ENCODE measurements around the gene GRIP1.
A peak's percentile ranks its signal among the peaks of the same experiment; 100 is the strongest.

Gene GRIP1

GRCh38 chr12:66688846-66689439 is 10.1 kb upstream of the GRIP1 start:
- no peaks in the 10 kb centered on the region for H3K36me3 ChIP-seq (ENCODE audit: insufficient read depth, insufficient read length, low read length)

GRCh38 chr12:66684222-66684621 is 5.3 kb upstream of the GRIP1 start:
- TF ChIP-seq ZNF274 (IDR thresholded peaks at IDR 0.05; ENCODE audit: low read depth, low read length) (no peak), YY1 (IDR thresholded peaks at IDR 0.05; ENCODE audit: insufficient read depth, insufficient read length) (no peak), SUZ12 (IDR thresholded peaks at IDR 0.05; ENCODE audit: extremely low read depth, insufficient read depth, insufficient read length) (no peak)
- no peak for DNase-seq (ENCODE audit: low read depth, low spot score)
- H3K4me1 ChIP-seq (ENCODE audit: insufficient read depth, insufficient read length), result no peaks in the 10 kb centered on the region
- H3K36me3 ChIP-seq (ENCODE audit: insufficient read depth, insufficient read length, low read length), result no peaks in the 10 kb centered on the region
- no peak overlapping the region for H3K4me3 ChIP-seq (ENCODE audit: insufficient read length, low read depth)
- no peak overlapping the region for H3K9ac ChIP-seq (ENCODE audit: insufficient read length, low read depth)
- no peaks in the 10 kb centered on the region for H3K9me3 ChIP-seq (ENCODE audit: insufficient read depth, low read length)
- no peaks in the 10 kb centered on the region for H3K27me3 ChIP-seq (ENCODE audit: insufficient read depth, insufficient read length)

More at GRCh38 chr12:66688846-66689439, 10.1 kb upstream of the GRIP1 start:
- Histone ChIP-seq H3K27me3 (ENCODE audit: insufficient read depth, insufficient read length) (no peaks in the 10 kb centered on the region), H3K9ac (ENCODE audit: insufficient read length, low read depth) (no peak overlapping the region), H3K4me1 (ENCODE audit: insufficient read depth, insufficient read length) (no peaks in the 10 kb centered on the region), H3K4me3 (ENCODE audit: insufficient read length, low read depth) (no peak overlapping the region), H3K9me3 (ENCODE audit: insufficient read depth, low read length) (no peaks in the 10 kb centered on the region)
- DNase-seq (ENCODE audit: low read depth, low spot score), result peak; percentile 51
- TF ChIP-seq YY1 (IDR thresholded peaks at IDR 0.05; ENCODE audit: insufficient read depth, insufficient read length) (no peak), ZNF274 (IDR thresholded peaks at IDR 0.05; ENCODE audit: low read depth, low read length) (no peak), SUZ12 (IDR thresholded peaks at IDR 0.05; ENCODE audit: extremely low read depth, insufficient read depth, insufficient read length) (no peak)

DNA sequence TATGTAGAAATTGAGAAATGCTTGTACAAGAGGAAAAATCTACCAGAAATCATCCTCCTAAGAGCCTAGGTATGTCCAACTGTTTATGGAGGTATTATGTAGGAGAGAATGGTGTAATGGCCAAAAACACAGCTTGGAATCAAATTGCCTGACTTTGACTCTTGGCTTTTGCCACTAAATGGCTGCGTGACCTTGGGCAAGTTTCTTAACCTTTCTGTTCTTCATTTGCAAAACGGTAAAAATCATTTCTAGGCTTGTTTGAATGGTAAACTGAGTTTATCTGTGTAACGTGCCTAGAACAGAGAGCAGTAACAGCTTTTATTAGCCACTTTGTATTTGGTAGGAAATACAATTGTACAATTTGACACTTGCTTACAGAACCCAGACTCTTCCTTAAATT is 4.9 kb upstream of the GRIP1 start:
- no peak for DNase-seq (ENCODE audit: low read depth, low spot score)
- Histone ChIP-seq H3K4me1 (ENCODE audit: insufficient read depth, insufficient read length) (no peaks in the 10 kb centered on the region), H3K9me3 (ENCODE audit: insufficient read depth, low read length) (no peaks in the 10 kb centered on the region), H3K4me3 (ENCODE audit: insufficient read length, low read depth) (no peak overlapping the region), H3K27me3 (ENCODE audit: insufficient read depth, insufficient read length) (no peaks in the 10 kb centered on the region), H3K36me3 (ENCODE audit: insufficient read depth, insufficient read length, low read length) (no peaks in the 10 kb centered on the region), H3K9ac (ENCODE audit: insufficient read length, low read depth) (no peak overlapping the region)
- TF ChIP-seq YY1 (IDR thresholded peaks at IDR 0.05; ENCODE audit: insufficient read depth, insufficient read length), result no peak
- no peak for TF ChIP-seq SUZ12 (IDR thresholded peaks at IDR 0.05; ENCODE audit: extremely low read depth, insufficient read depth, insufficient read length)
- no peak for TF ChIP-seq ZNF274 (IDR thresholded peaks at IDR 0.05; ENCODE audit: low read depth, low read length)

DNA sequence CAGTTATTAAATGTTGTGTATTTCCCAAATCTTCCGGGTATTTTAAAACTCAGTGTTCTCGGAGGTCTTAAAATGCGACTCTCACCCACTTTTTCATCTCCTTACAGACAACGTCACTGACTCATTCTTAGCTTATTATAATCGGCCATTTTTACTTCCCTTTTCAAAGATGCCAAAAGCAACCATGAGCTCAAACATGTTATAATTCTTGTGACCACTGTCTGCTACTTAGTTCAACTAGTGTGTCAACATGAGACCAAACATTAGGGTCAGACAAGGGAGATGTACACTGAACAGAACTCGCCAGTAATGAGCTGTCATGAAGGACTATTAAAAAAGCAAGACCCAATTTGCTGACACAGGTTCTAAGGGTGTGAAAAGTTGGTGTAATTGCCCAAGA is 4.2 kb upstream of the GRIP1 start:
- no peaks in the 10 kb centered on the region for H3K27me3 ChIP-seq (ENCODE audit: insufficient read depth, insufficient read length)
- H3K36me3 ChIP-seq (ENCODE audit: insufficient read depth, insufficient read length, low read length), result no peaks in the 10 kb centered on the region
- no peak overlapping the region for H3K4me3 ChIP-seq (ENCODE audit: insufficient read length, low read depth)
- no peak overlapping the region for H3K9ac ChIP-seq (ENCODE audit: insufficient read length, low read depth)
- DNase-seq (ENCODE audit: low read depth, low spot score), result no peak
- H3K9me3 ChIP-seq (ENCODE audit: insufficient read depth, low read length), result no peaks in the 10 kb centered on the region
- no peak for TF ChIP-seq SUZ12 (IDR thresholded peaks at IDR 0.05; ENCODE audit: extremely low read depth, insufficient read depth, insufficient read length)
- TF ChIP-seq ZNF274 (IDR thresholded peaks at IDR 0.05; ENCODE audit: low read depth, low read length), result no peak
- H3K4me1 ChIP-seq (ENCODE audit: insufficient read depth, insufficient read length), result no peaks in the 10 kb centered on the region

GRCh38 chr12:66679461-66680084 is 697 bp upstream of the GRIP1 start:
- H3K4me3 ChIP-seq (ENCODE audit: insufficient read length, low read depth), result no peak overlapping the region
- H3K4me1 ChIP-seq (ENCODE audit: insufficient read depth, insufficient read length), result no peaks in the 10 kb centered on the region
- H3K27me3 ChIP-seq (ENCODE audit: insufficient read depth, insufficient read length), result no peaks in the 10 kb centered on the region
- H3K36me3 ChIP-seq (ENCODE audit: insufficient read depth, insufficient read length, low read length), result no peaks in the 10 kb centered on the region
- no peaks in the 10 kb centered on the region for H3K9me3 ChIP-seq (ENCODE audit: insufficient read depth, low read length)
- TF ChIP-seq ZNF274 (IDR thresholded peaks at IDR 0.05; ENCODE audit: low read depth, low read length) (no peak), SUZ12 (IDR thresholded peaks at IDR 0.05; ENCODE audit: extremely low read depth, insufficient read depth, insufficient read length) (no peak), YY1 (IDR thresholded peaks at IDR 0.05; ENCODE audit: insufficient read depth, insufficient read length) (no peak)
- DNase-seq (ENCODE audit: low read depth, low spot score), result no peak
- H3K9ac ChIP-seq (ENCODE audit: insufficient read length, low read depth), result no peak overlapping the region

GRCh38 chr12:66676241-66676640 is 2.6 kb downstream of the GRIP1 start:
- H3K4me3 ChIP-seq (ENCODE audit: insufficient read length, low read depth), result no peak overlapping the region
- H3K36me3 ChIP-seq (ENCODE audit: insufficient read depth, insufficient read length, low read length), result no peaks in the 10 kb centered on the region
- no peaks in the 10 kb centered on the region for H3K27me3 ChIP-seq (ENCODE audit: insufficient read depth, insufficient read length)
- no peaks in the 10 kb centered on the region for H3K4me1 ChIP-seq (ENCODE audit: insufficient read depth, insufficient read length)
- TF ChIP-seq SUZ12 (IDR thresholded peaks at IDR 0.05; ENCODE audit: extremely low read depth, insufficient read depth, insufficient read length) (no peak), ZNF274 (IDR thresholded peaks at IDR 0.05; ENCODE audit: low read depth, low read length) (no peak), YY1 (IDR thresholded peaks at IDR 0.05; ENCODE audit: insufficient read depth, insufficient read length) (no peak)
- no peak for DNase-seq (ENCODE audit: low read depth, low spot score)
- H3K9me3 ChIP-seq (ENCODE audit: insufficient read depth, low read length), result no peaks in the 10 kb centered on the region
- no peak overlapping the region for H3K9ac ChIP-seq (ENCODE audit: insufficient read length, low read depth)

DNA sequence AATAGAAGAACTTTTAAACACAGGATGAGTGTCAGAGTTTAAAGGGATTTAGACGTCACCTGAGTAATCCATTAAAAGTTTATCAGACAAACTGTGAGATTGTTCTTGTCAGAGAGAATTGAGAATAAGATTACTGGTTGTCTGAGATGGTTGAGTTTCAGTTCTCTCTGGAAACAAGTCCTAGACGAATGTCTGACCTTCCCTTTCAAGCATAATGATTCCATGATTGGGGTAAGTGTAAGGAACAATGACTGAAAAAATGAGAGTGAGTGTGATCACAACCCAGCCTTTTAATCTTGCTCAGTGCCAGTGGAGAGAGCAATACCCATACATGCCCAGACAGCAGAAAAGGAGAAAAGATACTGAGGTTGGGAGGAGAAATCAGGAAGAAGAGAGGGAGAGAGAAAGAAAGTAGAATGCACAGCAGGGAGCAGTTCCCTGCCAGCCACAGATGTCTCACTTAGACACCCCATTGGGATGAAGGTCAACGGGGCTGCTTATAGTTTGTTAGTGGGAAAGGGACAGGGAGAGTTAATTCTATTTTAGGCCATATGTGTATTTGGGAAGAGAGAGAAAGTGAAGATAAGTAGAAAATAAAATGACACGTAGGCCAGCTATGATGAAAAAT is 4.3 kb downstream of the GRIP1 start:
- Histone ChIP-seq H3K4me3 (ENCODE audit: insufficient read length, low read depth) (no peak overlapping the region), H3K9me3 (ENCODE audit: insufficient read depth, low read length) (no peaks in the 10 kb centered on the region), H3K36me3 (ENCODE audit: insufficient read depth, insufficient read length, low read length) (no peaks in the 10 kb centered on the region), H3K9ac (ENCODE audit: insufficient read length, low read depth) (no peak overlapping the region), H3K27me3 (ENCODE audit: insufficient read depth, insufficient read length) (no peaks in the 10 kb centered on the region), H3K4me1 (ENCODE audit: insufficient read depth, insufficient read length) (no peaks in the 10 kb centered on the region)
- no peak for TF ChIP-seq ZNF274 (IDR thresholded peaks at IDR 0.05; ENCODE audit: low read depth, low read length)
- no peak for TF ChIP-seq SUZ12 (IDR thresholded peaks at IDR 0.05; ENCODE audit: extremely low read depth, insufficient read depth, insufficient read length)
- TF ChIP-seq YY1 (IDR thresholded peaks at IDR 0.05; ENCODE audit: insufficient read depth, insufficient read length), result no peak
- DNase-seq (ENCODE audit: low read depth, low spot score), result no peak

All from NT2/D1 (cell line).